Lower leg skin (tissue), 3 donors: ENCODE data around the gene SPEG.

Experiments used
- CTCF ChIP-seq, 3 donors: fragments of 450-650 bp; IDR thresholded peaks; one replicate each; pipeline ENCODE4 v1.5.1; 2016; ENCODE audit warnings: antibody characterized with exemption in 3 of 3, mild to moderate bottlenecking in 3 of 3, moderate library complexity in 2 of 3
- POLR2A ChIP-seq, 2 donors: fragments of 450-650 bp; IDR thresholded peaks; one replicate each; pipeline ENCODE4 v1.6.1; 2016 to 2017; ENCODE audit warnings: antibody characterized with exemption in 2 of 2, mild to moderate bottlenecking in 1 of 2, moderate library complexity in 1 of 2

- TF ChIP-seq CTCF (IDR thresholded peaks at IDR 0.05) (no peak), POLR2A (IDR thresholded peaks at IDR 0.05) (no peak)
Observed at GRCh38 chr2:219406861-219407230, 27.8 kb upstream of the SPEG start.
